Colonic mucosa (tissue), 4 donors: ENCODE measurements around the gene IRF2. TPM values are rescaled to one million over a fixed set of nuclear protein-coding genes. Genes with fewer than 3 reads are reported as not detected.
"Not testable (repeated sequence)": the region's sequence is repeated elsewhere in the genome, so short reads cannot be mapped to it uniquely, and the experiment has no call there.

Experiments used
- DNase-seq: peaks from one replicate; pipeline ENCODE4 v3.0.0-alpha.2; 2020
- H3K27ac ChIP-seq: fragments of 200-600 bp; one replicate; pipeline ENCODE4 v1.8.0; 2021
- H3K27me3 ChIP-seq: fragments of 200-600 bp; one replicate; pipeline ENCODE4 v1.8.0; 2021
- H3K36me3 ChIP-seq: fragments of 200-600 bp; one replicate; pipeline ENCODE4 v1.8.0; 2021
- H3K4me1 ChIP-seq: fragments of 200-600 bp; one replicate; pipeline ENCODE4 v1.8.0; 2021; ENCODE audit warnings: mild to moderate bottlenecking
- H3K4me3 ChIP-seq: fragments of 200-600 bp; one replicate; pipeline ENCODE4 v1.8.0; 2021
- H3K9ac ChIP-seq, 2 donors: one replicate each; pipeline ENCODE4 v1.7.0; 2013; ENCODE audit warnings: control low read depth in 2 of 2, low read depth in 2 of 2, low read length in 2 of 2
- H3K9me3 ChIP-seq: fragments of 200-600 bp; one replicate; pipeline ENCODE4 v1.8.0; 2021
- intact Hi-C: fragments of 100-400 bp; cut with DNase I; formaldehyde crosslinking; loops from one replicate; pipeline ENCODE4 v1.14.1; 2022
- total RNA-seq, 2 donors: library from RNA; stranded (reverse); fragmentation: NEBNext Ultra II Directional in 1 of 2; extraction: Animal tissue kit (Norgen Biotek cat#: 25700) in 1 of 2; gene quantifications; one replicate each; pipeline ENCODE4 v1.2.1, GENCODE V29; 2021
- TF ChIP-seq, protein P1 (sequence below): fragments of 200-600 bp; IDR thresholded peaks from one replicate; pipeline ENCODE4 v1.8.0; 2022; ENCODE audit warnings: antibody characterized with exemption, mild to moderate bottlenecking
- donor health status: healthy.
- donor health status: DM: no; HTN: no; CAD: no.
- donor health status: DM: no; HTN: no; CAD: no.

IRF2 gene
- total RNA-seq, 2 donors from 2014 or later, result 36.2 to 61.9 TPM

GRCh38 chr4:184344899-184345572 is 129.3 kb downstream of the IRF2 start:
- Histone ChIP-seq H3K9me3 (no peaks in the 10 kb centered on the region), H3K27ac (peak overlapping the region; percentile 94), H3K4me1 (peaks cover 37% of the 10 kb centered on the region), H3K4me3 (no peak overlapping the region), H3K9ac (peak overlapping the region in 1 of 2 donors; percentile 49), H3K36me3 (no peaks in the 10 kb centered on the region), H3K27me3 (no peaks in the 10 kb centered on the region)
- DNase-seq, result no peak
- TF ChIP-seq, protein P1, sequence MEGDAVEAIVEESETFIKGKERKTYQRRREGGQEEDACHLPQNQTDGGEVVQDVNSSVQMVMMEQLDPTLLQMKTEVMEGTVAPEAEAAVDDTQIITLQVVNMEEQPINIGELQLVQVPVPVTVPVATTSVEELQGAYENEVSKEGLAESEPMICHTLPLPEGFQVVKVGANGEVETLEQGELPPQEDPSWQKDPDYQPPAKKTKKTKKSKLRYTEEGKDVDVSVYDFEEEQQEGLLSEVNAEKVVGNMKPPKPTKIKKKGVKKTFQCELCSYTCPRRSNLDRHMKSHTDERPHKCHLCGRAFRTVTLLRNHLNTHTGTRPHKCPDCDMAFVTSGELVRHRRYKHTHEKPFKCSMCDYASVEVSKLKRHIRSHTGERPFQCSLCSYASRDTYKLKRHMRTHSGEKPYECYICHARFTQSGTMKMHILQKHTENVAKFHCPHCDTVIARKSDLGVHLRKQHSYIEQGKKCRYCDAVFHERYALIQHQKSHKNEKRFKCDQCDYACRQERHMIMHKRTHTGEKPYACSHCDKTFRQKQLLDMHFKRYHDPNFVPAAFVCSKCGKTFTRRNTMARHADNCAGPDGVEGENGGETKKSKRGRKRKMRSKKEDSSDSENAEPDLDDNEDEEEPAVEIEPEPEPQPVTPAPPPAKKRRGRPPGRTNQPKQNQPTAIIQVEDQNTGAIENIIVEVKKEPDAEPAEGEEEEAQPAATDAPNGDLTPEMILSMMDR, result no peak
- intact Hi-C loops, result loop anchor here (5.0 kb wide), 1 partner anchor 37 kb away; no protein-coding TSS in a partner anchor

- Histone ChIP-seq H3K4me1 (peaks cover 32% of the 10 kb centered on the region), H3K9me3 (no peaks in the 10 kb centered on the region), H3K9ac (no peak overlapping the region), H3K27ac (peak overlapping the region; percentile 85), H3K4me3 (no peak overlapping the region), H3K36me3 (no peaks in the 10 kb centered on the region), H3K27me3 (no peaks in the 10 kb centered on the region)
- DNase-seq, result no peak
- TF ChIP-seq, protein P1, result no peak
- intact Hi-C loops, result no loop called here
Observed at GRCh38 chr4:184344435-184344834, 129.9 kb downstream of the IRF2 start.

DNA sequence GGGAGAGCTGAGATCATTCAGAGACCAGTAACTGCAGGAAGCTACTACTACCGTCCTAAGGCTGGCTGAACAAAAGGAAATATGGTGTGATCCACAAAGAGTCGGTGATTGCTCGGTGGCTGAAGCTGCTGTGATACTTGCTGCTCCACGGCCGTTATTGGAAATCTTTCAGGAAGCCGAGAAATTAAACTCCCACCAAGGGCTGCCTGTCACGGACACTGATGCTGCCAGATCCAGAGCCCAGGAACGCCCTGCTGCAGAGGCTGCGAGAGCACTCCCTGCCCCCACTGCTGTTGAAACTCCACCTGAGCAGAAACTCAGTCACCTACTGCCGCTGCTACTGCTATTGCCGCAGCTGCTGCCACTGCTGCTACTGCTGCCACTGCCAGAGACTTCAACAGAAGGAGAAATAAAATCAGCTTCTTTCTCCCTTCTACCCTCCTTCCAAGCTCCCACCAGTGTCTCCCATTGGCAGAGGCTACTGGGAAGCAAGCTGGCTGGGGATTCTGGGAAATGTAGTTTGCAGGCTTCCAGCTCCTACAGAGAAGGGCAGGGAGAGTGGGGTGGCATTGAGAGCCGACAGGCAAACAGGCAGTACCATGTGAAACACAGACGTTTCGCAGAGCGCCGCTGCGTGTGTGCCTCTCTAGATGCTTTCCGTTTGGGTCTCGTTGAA is 130.7 kb downstream of the IRF2 start:
- Histone ChIP-seq H3K27me3 (no peaks in the 10 kb centered on the region), H3K4me1 (peaks cover 28% of the 10 kb centered on the region), H3K4me3 (peak overlapping the region; percentile 45), H3K36me3 (no peaks in the 10 kb centered on the region), H3K9ac (peak overlapping the region; percentile 58 to 67), H3K9me3 (no peaks in the 10 kb centered on the region), H3K27ac (peak overlapping the region; percentile 85)
- peak; percentile 87 for DNase-seq
- TF ChIP-seq, protein P1, result no peak
- intact Hi-C loops, result no loop called here

DNA sequence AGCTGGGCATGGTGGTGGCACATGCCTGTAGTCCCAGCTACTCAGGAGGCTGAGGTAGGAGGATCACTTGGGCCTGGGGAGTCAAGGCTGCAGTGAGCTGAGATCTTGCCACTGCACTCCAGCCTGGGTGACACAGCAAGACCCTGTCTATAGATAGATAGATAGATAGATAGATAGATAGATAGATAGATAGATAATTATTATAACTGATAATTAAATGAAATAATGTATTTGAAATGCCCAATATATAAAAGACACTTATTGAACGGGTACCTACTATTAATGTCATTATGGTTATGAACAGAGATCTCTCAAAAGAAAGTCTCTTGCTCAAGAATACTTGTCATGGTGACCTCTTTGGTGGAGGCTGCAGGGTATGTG is 131.5 kb downstream of the IRF2 start:
- H3K9me3 ChIP-seq, intact Hi-C loops, H3K27me3 ChIP-seq, DNase-seq, H3K4me3 ChIP-seq, H3K36me3 ChIP-seq: not testable (repeated sequence)
- peaks cover 23% of the 10 kb centered on the region for H3K4me1 ChIP-seq
- H3K9ac ChIP-seq, result peak overlapping the region in 1 of 2 donors; percentile 67
- peak overlapping the region; percentile 85 for H3K27ac ChIP-seq

DNA sequence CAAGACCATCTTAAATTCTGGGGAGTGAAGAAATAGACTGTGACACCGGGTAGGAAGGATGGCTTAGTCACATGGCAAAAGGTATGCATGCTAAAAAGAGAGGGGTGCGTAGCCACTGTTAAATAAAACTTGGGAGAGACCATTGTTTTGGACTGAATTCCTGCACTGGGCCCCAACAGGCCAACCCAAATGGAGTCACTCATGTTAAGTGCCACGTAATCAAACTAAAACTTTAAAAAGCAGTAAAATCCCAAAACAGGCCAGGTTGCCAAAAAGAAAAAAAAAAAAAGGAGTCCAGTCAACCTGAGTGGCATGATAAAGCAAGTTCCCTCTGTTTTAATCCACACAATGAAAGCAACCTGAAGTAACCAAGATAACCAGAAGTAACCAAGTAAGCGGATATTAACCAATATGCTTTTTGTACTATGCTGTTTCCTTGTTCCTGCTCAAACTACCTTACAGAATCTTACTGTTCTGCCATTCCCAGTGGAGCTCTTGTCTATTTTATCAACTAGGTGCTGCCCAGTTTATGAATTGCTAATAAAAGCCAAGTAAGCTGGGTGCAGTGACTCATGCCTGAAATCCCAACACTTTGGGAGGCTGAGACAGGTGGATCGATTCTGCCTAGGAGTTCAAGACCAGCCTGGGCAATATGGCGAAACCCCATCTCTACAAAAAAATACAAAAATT is 132.0 kb downstream of the IRF2 start:
- H3K36me3 ChIP-seq, result no peaks in the 10 kb centered on the region
- intact Hi-C loops, result no loop called here
- no peaks in the 10 kb centered on the region for H3K9me3 ChIP-seq
- peaks cover 19% of the 10 kb centered on the region for H3K4me1 ChIP-seq
- DNase-seq, result no peak
- H3K9ac ChIP-seq, result no peak overlapping the region
- TF ChIP-seq, protein P1, result no peak
- H3K27me3 ChIP-seq, result no peaks in the 10 kb centered on the region
- no peak overlapping the region for H3K4me3 ChIP-seq
- no peak overlapping the region for H3K27ac ChIP-seq

- H3K9ac ChIP-seq, H3K36me3 ChIP-seq, DNase-seq, H3K27me3 ChIP-seq, H3K4me3 ChIP-seq, H3K9me3 ChIP-seq, intact Hi-C loops, H3K27ac ChIP-seq, H3K4me1 ChIP-seq: not testable (repeated sequence)
Observed at GRCh38 chr4:184339398-184340193, 134.8 kb downstream of the IRF2 start.
